ENCODE data around the gene ARSK. TPM values are rescaled to one million over a fixed set of nuclear protein-coding genes. Genes with fewer than 3 reads are reported as not detected.
A peak's percentile ranks its signal among the peaks of the same experiment; 100 is the strongest.

Gene ARSK
- total RNA-seq (2021) = 8.5 and 8.6 TPM in 2 replicates
- long read RNA-seq, transcript ARSK-201 (8 exons, 3,354 nt) = major isoform, 33 of 73 reads
- long read RNA-seq, transcript ARSK-202 (2 exons, 1,088 nt) = minor isoform, 6 of 73 reads
- long read RNA-seq, partial matches to known transcripts = 13 of 73 reads
- long read RNA-seq, other reads (novel, unspliced or antisense) = 20 of 73 reads

GRCh38 chr5:95554647-95555548, at the start of gene ARSK, which contains the start of gene SKIC3:
ARSK (plus strand) TSS chr5:95555101; CDS start chr5:95555279, 178 bp downstream.
SKIC3 (minus strand) TSS chr5:95554977; CDS start chr5:95547150, 7,827 bp downstream.
- Histone ChIP-seq H3K27ac (ENCODE audit: insufficient read length, low read depth, low read length) (peak within 1 kb of the TSS; percentile 27), H2BK20ac (ENCODE audit: low read depth, low read length, poor library complexity, severe bottlenecking) (no peak within 1 kb of the TSS), H4K8ac (replicated peaks; ENCODE audit: insufficient read length, low read depth, low read length) (no peak within 1 kb of the TSS), H3K14ac (ENCODE audit: insufficient read depth, low read length) (peak within 1 kb of the TSS; percentile 86; the same call in 1 of the 2 replicates), H3K9ac (ENCODE audit: extremely low read depth, insufficient read length, low read length) (peak within 1 kb of the TSS; percentile 86), H4K20me1 (ENCODE audit: control insufficient read depth, insufficient read depth, insufficient read length) (no peaks in the 10 kb centered on the region), H3K4ac (ENCODE audit: low read depth, low read length) (no peak within 1 kb of the TSS), H3K79me1 (ENCODE audit: insufficient read depth, low read depth, low read length, poor library complexity, severe bottlenecking) (peaks cover 5% of the 10 kb centered on the region), H3K4me1 (ENCODE audit: insufficient read depth, low read length) (peaks cover 3% of the 10 kb centered on the region; the same call in 1 of the 2 replicates), H3K27me3 (ENCODE audit: insufficient read depth, low read length) (no peaks in the 10 kb centered on the region), H4K5ac (ENCODE audit: insufficient read length, low read depth, low read length) (no peak within 1 kb of the TSS), H2AK5ac (ENCODE audit: insufficient read length, low read length) (no peak within 1 kb of the TSS), H3T11ph (ENCODE audit: low read length) (no peak within 1 kb of the TSS), H4K91ac (ENCODE audit: insufficient read length, low read depth, low read length) (no peak within 1 kb of the TSS), H3K4me2 (ENCODE audit: insufficient read depth, insufficient read length, low read length) (peak within 1 kb of the TSS; percentile 98), H3K79me2 (ENCODE audit: insufficient read depth, low read length) (peaks cover 3% of the 10 kb centered on the region; the same call in 1 of the 2 replicates), H3K23ac (ENCODE audit: insufficient read length, low read depth, low read length) (no peak within 1 kb of the TSS), H2BK5ac (ENCODE audit: insufficient read length, low read length) (no peak within 1 kb of the TSS), H2BK120ac (ENCODE audit: low read depth, low read length, poor library complexity, severe bottlenecking) (no peak within 1 kb of the TSS), H3K23me2 (ENCODE audit: insufficient read length, low read depth, low read length, poor library complexity, severe bottlenecking) (peaks cover 3% of the 10 kb centered on the region), H3K18ac (ENCODE audit: insufficient read length, low read depth, low read length) (peak within 1 kb of the TSS; percentile 32), H2AFZ (ENCODE audit: low read length) (peak within 1 kb of the TSS; percentile 89), H3K9me3 (ENCODE audit: control insufficient read depth, low read depth, low read length) (no peaks in the 10 kb centered on the region), H3K56ac (ENCODE audit: insufficient read length, low read depth, low read length) (no peak within 1 kb of the TSS), H2BK15ac (ENCODE audit: low read depth, low read length) (no peak within 1 kb of the TSS), H2BK12ac (ENCODE audit: insufficient read length, low read depth, low read length) (no peak within 1 kb of the TSS)
- Mint-ChIP-seq H3K27ac (peak within 1 kb of the TSS; percentile 89 to 98 (median 97)), H3K4me3 (peak within 1 kb of the TSS; percentile 79 to 90), H3K27me3 (ENCODE audit: low read depth) (no peaks in the 10 kb centered on the region), H3K36me3 (ENCODE audit: insufficient read depth in 1 of 3, low read depth in 3 of 3) (peaks cover 7 to 10% (median 7%) of the 10 kb centered on the region in 3 experiments; a peak in 6 of 7 replicates), H3K9me3 (no peaks in the 10 kb centered on the region), H3K4me1 (peaks cover 13% of the 10 kb centered on the region in 2 experiments)
- TF ChIP-seq CTCF (conservative IDR thresholded peaks at IDR 0.05) = peak; percentile 42; the same call in 2 of the 3 replicates
- peak; percentile 96 for DNase-seq
- no CpG with 5 or more reads among the region's 63 CpGs for WGBS (ENCODE audit: extremely low coverage, insufficient read length, low lambda C conversion rate)

Measured in H9 (cell line).